Measurements from ENCODE around the gene NLRP1.

- TF ChIP-seq POLR2AphosphoS5 (IDR thresholded peaks at IDR 0.05), result no peak
- no peak for TF ChIP-seq EP300 (conservative IDR thresholded peaks at IDR 0.05; ENCODE audit: poor library complexity, severe bottlenecking)
- TF ChIP-seq CTCF (IDR thresholded peaks at IDR 0.05; ENCODE audit: poor library complexity, severe bottlenecking), result no peak
Measured at GRCh38 chr17:5466295-5466694, 118.0 kb downstream of the NLRP1 start.
